HG03135 (cell line): ENCODE measurements around the gene TUBB4A.
"Not testable (repeated sequence)": the region's sequence is repeated elsewhere in the genome, so short reads cannot be mapped to it uniquely, and the experiment has no call there.

Source experiments
- ATAC-seq: cut with Tn5 transposase; IDR thresholded peaks from one replicate; pipeline ENCODE4 v1.9.1; 2021; ENCODE audit warnings: mild to moderate bottlenecking, moderate library complexity; ENCODE audit not compliant: unreplicated experiment

Gene TUBB4A

GRCh38 chr19:6527893-6528543 lies 25.9 kb upstream of the TUBB4A start:
- peak; percentile 41 for ATAC-seq

GRCh38 chr19:6524311-6524710 lies 22.2 kb upstream of the TUBB4A start:
- ATAC-seq, result no peak

- no peak for ATAC-seq
These were observed 20.6 kb upstream of the TUBB4A start for GRCh38 chr19:6522712-6523111.

GRCh38 chr19:6521718-6522646 lies 19.9 kb upstream of the TUBB4A start:
- ATAC-seq, result peak; percentile 37

GRCh38 chr19:6519289-6519688 lies 17.2 kb upstream of the TUBB4A start:
- ATAC-seq, result no peak

- peak; percentile 25 for ATAC-seq
These were observed 16.2 kb upstream of the TUBB4A start for GRCh38 chr19:6518145-6518911.

GRCh38 chr19:6516659-6517291 lies 14.7 kb upstream of the TUBB4A start:
- peak; percentile 42 for ATAC-seq

- ATAC-seq, result peak; percentile 40
These were observed 14.0 kb upstream of the TUBB4A start for GRCh38 chr19:6516018-6516658.

GRCh38 chr19:6514926-6515544 lies 12.9 kb upstream of the TUBB4A start:
- ATAC-seq, result no peak

GRCh38 chr19:6514089-6514488 lies 12.0 kb upstream of the TUBB4A start:
- ATAC-seq, result no peak

GRCh38 chr19:6510618-6511017 lies 8.5 kb upstream of the TUBB4A start:
- ATAC-seq, result no peak

- ATAC-seq, result no peak
These were observed 7.2 kb upstream of the TUBB4A start for GRCh38 chr19:6509118-6509971.

- not testable (repeated sequence) for ATAC-seq
These were observed 6.1 kb upstream of the TUBB4A start for GRCh38 chr19:6508028-6508771.

- no peak for ATAC-seq
These were observed 1.5 kb upstream of the TUBB4A start for GRCh38 chr19:6503407-6504201.

- no peak for ATAC-seq
These were observed 1.0 kb downstream of the TUBB4A start for GRCh38 chr19:6500837-6501739.

- ATAC-seq, result no peak
These were observed 2.9 kb downstream of the TUBB4A start for GRCh38 chr19:6499052-6499790.
